Endothelial cell of umbilical vein (primary cell): Measurements from ENCODE around the gene EFHC1. TPM values are rescaled to one million over a fixed set of nuclear protein-coding genes. Genes with fewer than 3 reads are reported as not detected.

ENCODE experiments used
- BruUV-seq: library from RNA; stranded (reverse); fragments of 400-500 nt; replicated peaks from 2 replicates; lab custom pipeline; 2021; lab: Mats Ljungman, UMichigan
- CTCF ChIA-PET: fragments of 300-600, 350-600 bp; sonication (Branson Sonifier 250); formaldehyde crosslinking; loops from one replicate; lab custom pipeline; 2021; ENCODE audit warnings: antibody characterized with exemption, inconsistent platforms; lab: Charles Lee
- POLR2A ChIA-PET: fragments of 300-600, 350-600 bp; sonication (Branson Sonifier 250); formaldehyde crosslinking; loops from one replicate; lab custom pipeline; 2021; ENCODE audit warnings: antibody characterized with exemption, inconsistent platforms; lab: Charles Lee
- DNase-seq: peaks from one replicate; pipeline ENCODE4 v3.0.0-alpha.2; 2011; ENCODE audit warnings: low read depth, low spot score
- FAIRE-seq: peaks from 2 replicates; lab custom pipeline; 2011; peaks lifted over from hg19 to GRCh38; lab: Jason Lieb, UNC
- H2AFZ ChIP-seq: 2 replicates; pipeline ENCODE4 v1.6.0; 2012; ENCODE audit warnings: low read depth, low read length, control low read depth, inconsistent platforms
- H3K27ac ChIP-seq: 2 replicates; pipeline ENCODE4 v1.5.1; 2011; ENCODE audit warnings: low read depth, mild to moderate bottlenecking, control low read depth, low read length, moderate library complexity; ENCODE audit not compliant: insufficient read depth
- H3K27me3 ChIP-seq, 2 experiments: 2 replicates each; pipeline versions ENCODE4 v1.6.0 to v1.6.1; 2011; ENCODE audit warnings: low read length in 2 of 2, mixed read lengths in 1 of 2; ENCODE audit not compliant: control insufficient read depth in 2 of 2, insufficient read depth in 2 of 2
- H3K36me3 ChIP-seq, 2 experiments: 2 replicates in 1 of 2; 3 replicates in 1 of 2; pipeline ENCODE4 v1.5.1; 2011; ENCODE audit warnings: low read length in 2 of 2, mild to moderate bottlenecking in 1 of 2, moderate library complexity in 1 of 2; ENCODE audit not compliant: control insufficient read depth in 2 of 2, insufficient read depth in 2 of 2; ENCODE audit errors: extremely low read depth in 1 of 2
- H3K4me1 ChIP-seq: 3 replicates; pipeline ENCODE4 v1.5.1; 2011; ENCODE audit warnings: mild to moderate bottlenecking, low read length; ENCODE audit not compliant: control insufficient read depth, insufficient read depth; ENCODE audit errors: extremely low read depth
- H3K4me2 ChIP-seq: 2 replicates; pipeline ENCODE4 v1.6.1; 2011; ENCODE audit warnings: low read length, control low read depth, mixed read lengths; ENCODE audit not compliant: insufficient read depth
- H3K4me3 ChIP-seq, 3 experiments: fragments of 200-600 bp in 1 of 3; sonication (generic), shearing (Covaris generic) in 1 of 3; replicated peaks in 1 of 3; 2 replicates each; pipeline ENCODE4 v1.5.1; 2011 to 2016; ENCODE audit warnings: control low read depth in 3 of 3, low read length in 3 of 3, mild to moderate bottlenecking in 2 of 3, inconsistent platforms in 1 of 3, low read depth in 1 of 3, moderate library complexity in 1 of 3; ENCODE audit not compliant: insufficient read depth in 1 of 3
- H3K79me2 ChIP-seq: 2 replicates; pipeline ENCODE4 v1.6.0; 2012; ENCODE audit warnings: low read length, inconsistent platforms; ENCODE audit not compliant: control insufficient read depth, insufficient read depth
- H3K9ac ChIP-seq: replicated peaks from 2 replicates; pipeline ENCODE3; 2011; ENCODE audit warnings: low read length, control low read depth; ENCODE audit not compliant: insufficient read depth; ENCODE audit errors: extremely low read depth
- H3K9me1 ChIP-seq: replicated peaks from 3 replicates; pipeline ENCODE4 v1.6.0; 2011; ENCODE audit warnings: mild to moderate bottlenecking, low read length; ENCODE audit not compliant: control insufficient read depth, insufficient read depth; ENCODE audit errors: extremely low read depth
- H3K9me3 ChIP-seq: replicated peaks from 2 replicates; pipeline ENCODE4 v1.5.1; 2012; ENCODE audit warnings: low read length, inconsistent platforms; ENCODE audit not compliant: control insufficient read depth, insufficient read depth
- H4K20me1 ChIP-seq: replicated peaks from 2 replicates; pipeline ENCODE3; 2011; ENCODE audit warnings: mild to moderate bottlenecking, low read length; ENCODE audit not compliant: control insufficient read depth, insufficient read depth; ENCODE audit errors: extremely low read depth
- EZH2 ChIP-seq: IDR thresholded peaks from 2 replicates; pipeline ENCODE4 v1.6.1; 2012; ENCODE audit warnings: borderline replicate concordance, low read depth, mild to moderate bottlenecking, moderate library complexity, low read length, inconsistent platforms; ENCODE audit not compliant: severe bottlenecking
- FOS ChIP-seq: IDR thresholded peaks from 2 replicates; pipeline ENCODE4 v1.6.1; 2011; ENCODE audit warnings: mild to moderate bottlenecking, low read length, moderate library complexity, borderline replicate concordance; ENCODE audit not compliant: insufficient read depth
- GATA2 ChIP-seq: IDR thresholded peaks from 2 replicates; pipeline ENCODE4 v1.7.0; 2011; ENCODE audit warnings: low read depth, mild to moderate bottlenecking, moderate library complexity, mixed read lengths, low read length; ENCODE audit not compliant: insufficient read length, insufficient read depth
- JUN ChIP-seq: IDR thresholded peaks from 2 replicates; pipeline ENCODE4 v1.6.1; 2011; ENCODE audit warnings: borderline replicate concordance, low read depth; ENCODE audit not compliant: insufficient read length, insufficient read depth
- MYC ChIP-seq: IDR thresholded peaks from one replicate; pipeline ENCODE4 v1.6.1; 2011; ENCODE audit warnings: mild to moderate bottlenecking, low read depth, low read length
- POLR2A ChIP-seq: IDR thresholded peaks from 2 replicates; pipeline ENCODE4 v1.6.1; 2012; ENCODE audit warnings: low read depth, mild to moderate bottlenecking, control low read depth, low read length
- POLR2AphosphoS5 ChIP-seq: IDR thresholded peaks from 2 replicates; pipeline ENCODE4 v1.6.1; 2012; ENCODE audit warnings: low read depth, mild to moderate bottlenecking, control low read depth, low read length, moderate library complexity; ENCODE audit not compliant: insufficient read depth
- dilution Hi-C: fragments of 300-500 bp; cut with MboI; formaldehyde crosslinking; loops from one replicate; pipeline ENCODE4 v1.15.0; 2019; ENCODE audit warnings: low sequenced_read_pairs; ENCODE audit not compliant: extremely low pct_ligation_motif_present
- intact Hi-C: fragments of 100-400 bp; cut with micrococcal nuclease; formaldehyde crosslinking; loops from one replicate; pipeline ENCODE4 v1.10.0; 2022
- polyA plus RNA-seq, 4 experiments: library from polyadenylated mRNA; depleted of rRNA in 3 of 4; stranded (reverse) in 3 of 4; unstranded in 1 of 4; fragments of >200 nt; gene quantifications; 2 replicates each; pipeline versions ENCODE4 v1.2.1 to v1.2.3, GENCODE V29; 2011 to 2012; ENCODE audit warnings: missing spikeins in 1 of 4
- total RNA-seq: library from RNA; stranded (reverse); gene quantifications from 2 replicates; pipeline ENCODE4 v1.2.3, GENCODE V29; 2021

Gene EFHC1
- total and polyA plus RNA-seq, 2 donors (not counting 3 experiments of a cell fraction or from before 2014, with no cell fraction given) = 14.6 to 17.6 TPM

DNA sequence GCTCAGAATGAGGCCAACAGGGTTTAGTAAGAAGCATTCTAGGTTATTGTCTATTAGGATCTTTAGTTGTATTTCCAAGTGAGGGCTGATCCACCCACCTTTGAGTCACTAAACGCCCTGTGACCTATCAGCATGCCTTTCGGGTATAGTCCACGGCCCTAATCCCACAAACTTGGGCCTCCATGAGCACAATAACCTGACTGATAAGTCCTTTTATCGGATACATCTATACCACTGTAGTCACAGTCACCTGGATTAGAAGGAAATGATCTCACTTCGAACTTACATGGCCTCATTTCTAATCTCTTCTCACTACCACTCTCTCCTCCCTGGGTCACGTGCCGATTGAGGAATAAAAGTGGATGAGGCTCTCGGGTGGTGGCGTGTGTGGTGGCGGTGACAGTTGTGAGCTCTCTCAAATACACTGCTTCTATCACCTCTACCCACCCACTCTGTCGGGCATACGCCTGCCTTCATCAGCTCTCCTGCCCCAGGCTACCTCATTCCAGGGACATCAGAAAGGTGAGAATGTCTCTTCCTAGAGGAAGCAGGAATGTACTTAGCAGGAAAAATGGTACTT lies 91.5 kb downstream of the EFHC1 start:
- Histone ChIP-seq H2AFZ (no peak overlapping the region), H4K20me1 (no peaks in the 10 kb centered on the region), H3K9me1 (no peaks in the 10 kb centered on the region), H3K4me2 (peak overlapping the region; percentile 44), H3K4me3 (no peak overlapping the region), H3K79me2 (peaks cover 5% of the 10 kb centered on the region), H3K27me3 (no peaks in the 10 kb centered on the region), H3K9me3 (no peaks in the 10 kb centered on the region), H3K4me1 (peaks cover 59% of the 10 kb centered on the region), H3K27ac (peak overlapping the region; percentile 89), H3K36me3 (peaks cover 31 to 36% of the 10 kb centered on the region in 2 experiments), H3K9ac (peak overlapping the region; percentile 67)
- FAIRE-seq = peak; percentile 65
- ChIA-PET CTCF (interaction anchor here (0.6 to 2.5 kb wide), 9 partner anchors 9 to 141 kb away, joined by 3 to 9 read pairs (median 4); partner anchors contain the start of gene EFHC1), POLR2A (interaction anchor here (1.3 kb wide), 1 partner anchor 10 kb away, joined by 6 read pairs; no protein-coding TSS in a partner anchor)
- dilution Hi-C loops (no loop called here), intact Hi-C loops (loop anchor here (1.0 to 10.0 kb wide), 5 partner anchors 11 to 483 kb away; partner anchors contain the start of genes EFHC1 and GSTA4)
- DNase-seq = peak; percentile 51
- BruUV-seq = TSS peak; percentile 80
- TF ChIP-seq EZH2 (no peak), GATA2 (peak; percentile 86), POLR2A (no peak), MYC (no peak), FOS (peak; percentile 25)

DNA sequence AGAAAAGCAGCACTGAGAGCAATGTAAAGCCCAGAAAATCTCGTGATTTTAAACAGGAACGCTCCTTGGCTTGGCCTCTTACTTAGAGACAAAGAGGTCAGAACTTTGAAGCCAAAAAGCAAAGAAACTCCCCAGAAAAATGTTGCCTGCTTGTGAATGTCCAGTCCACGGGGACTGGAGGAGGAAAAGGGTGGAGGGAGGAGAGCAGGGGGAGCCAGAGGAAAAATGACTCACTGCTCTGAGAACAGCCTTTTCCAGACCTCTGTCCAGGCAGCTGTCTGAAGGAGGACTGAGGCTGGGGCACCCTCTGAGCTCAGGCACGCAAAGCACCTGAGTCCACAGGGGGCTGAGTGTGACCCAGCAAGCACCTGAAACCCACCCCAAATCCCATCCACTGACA lies 92.1 kb downstream of the EFHC1 start:
- Histone ChIP-seq H3K4me1 (peaks cover 64% of the 10 kb centered on the region), H4K20me1 (no peaks in the 10 kb centered on the region), H3K4me2 (peak overlapping the region; percentile 48), H3K9ac (peak overlapping the region; percentile 67), H2AFZ (no peak overlapping the region), H3K79me2 (peaks cover 10% of the 10 kb centered on the region), H3K36me3 (peaks cover 26 to 35% of the 10 kb centered on the region in 2 experiments), H3K27ac (peak overlapping the region; percentile 89), H3K9me1 (no peaks in the 10 kb centered on the region), H3K9me3 (no peaks in the 10 kb centered on the region), H3K4me3 (no peak overlapping the region), H3K27me3 (no peaks in the 10 kb centered on the region)
- ChIA-PET CTCF (interaction anchor here (0.8 to 2.5 kb wide), 10 partner anchors 10 to 140 kb away, joined by 3 to 9 read pairs (median 4); partner anchors contain the start of gene EFHC1), POLR2A (interaction anchor here (0.8 to 1.3 kb wide), 2 partner anchors 10 to 38 kb away, joined by 3 to 6 read pairs; no protein-coding TSS in a partner anchor)
- no peak for TF ChIP-seq EZH2
- TF ChIP-seq FOS = peak; percentile 89
- peak; percentile 61 for TF ChIP-seq POLR2AphosphoS5
- peak; percentile 65 for TF ChIP-seq JUN
- DNase-seq (peak; percentile 92), FAIRE-seq (peak; percentile 93)
- dilution Hi-C loops = no loop called here
- intact Hi-C loops = loop anchor here (1.0 to 10.0 kb wide), 5 partner anchors 10 to 483 kb away; partner anchors contain the start of genes EFHC1 and GSTA4
- TSS peak; percentile 88 for BruUV-seq
